A673 (cell line): ENCODE results near the gene GRIN3B. TPM values are rescaled to one million over a fixed set of nuclear protein-coding genes. Genes with fewer than 3 reads are reported as not detected.

ENCODE experiments used
- BruUV-seq: library from RNA; stranded (reverse); fragments of 400-500 nt; replicated peaks from 2 replicates; lab custom pipeline; 2021; lab: Mats Ljungman, UMichigan
- CTCF ChIA-PET: fragments of 300-600 bp; sonication (Branson Sonifier 250); formaldehyde crosslinking; loops from one replicate; lab custom pipeline; 2022; ENCODE audit warnings: antibody characterized with exemption; lab: Charles Lee
- POLR2A ChIA-PET: fragments of 300-600 bp; sonication (Branson Sonifier 250); formaldehyde crosslinking; loops from one replicate; lab custom pipeline; 2022; ENCODE audit warnings: antibody characterized with exemption; ENCODE audit not compliant: low non-redundant PET; lab: Charles Lee
- DNase-seq: peaks from one replicate; pipeline ENCODE4 v3.0.0-alpha.2; 2015; ENCODE audit warnings: low spot score
- H3K27ac ChIP-seq: fragments of 200-600 bp; sonication (generic); 2 replicates; pipeline ENCODE4 v1.5.1; 2016; ENCODE audit warnings: mixed run types, low read depth, mild to moderate bottlenecking, mixed read lengths, antibody characterized with exemption, low read length; ENCODE audit not compliant: poor library complexity, severe bottlenecking
- H3K27me3 ChIP-seq: fragments of 200-600 bp; sonication (generic); replicated peaks from 2 replicates; pipeline ENCODE4 v1.6.1; 2017; ENCODE audit warnings: mixed run types, low read depth, mild to moderate bottlenecking, mixed read lengths, antibody characterized with exemption, low read length; ENCODE audit not compliant: insufficient read depth, poor library complexity
- H3K36me3 ChIP-seq: fragments of 200-600 bp; sonication (generic); 2 replicates; pipeline ENCODE4 v1.6.1; 2016; ENCODE audit warnings: mixed run types, mild to moderate bottlenecking, mixed read lengths, antibody characterized with exemption, low read length; ENCODE audit not compliant: insufficient read depth, poor library complexity, severe bottlenecking
- H3K4me1 ChIP-seq: fragments of 200-600 bp; sonication (generic); 2 replicates; pipeline ENCODE4 v1.6.1; 2017; ENCODE audit warnings: mixed run types, mild to moderate bottlenecking, mixed read lengths, antibody characterized with exemption, low read length; ENCODE audit not compliant: insufficient read depth, poor library complexity, severe bottlenecking
- H3K4me3 ChIP-seq: fragments of 200-600 bp; sonication (generic); 2 replicates; pipeline ENCODE4 v1.5.1; 2016; ENCODE audit warnings: low read depth, mixed run types, mild to moderate bottlenecking, mixed read lengths, low read length; ENCODE audit not compliant: poor library complexity, severe bottlenecking
- H3K9me3 ChIP-seq: fragments of 200-600 bp; sonication (generic); 2 replicates; pipeline ENCODE4 v1.6.1; 2016; ENCODE audit warnings: mixed run types, low read depth, mild to moderate bottlenecking, mixed read lengths, antibody characterized with exemption, low read length; ENCODE audit not compliant: poor library complexity, severe bottlenecking
- CTCF ChIP-seq: fragments of 300-800, 200-600 bp; sonication (generic); conservative IDR thresholded peaks from 2 replicates; pipeline ENCODE4 v1.5.1; 2017; ENCODE audit warnings: low read depth, mild to moderate bottlenecking, antibody characterized with exemption, low read length, moderate library complexity, mixed read lengths
- EZH2 ChIP-seq: fragments of 200-600 bp; sonication (generic); IDR thresholded peaks from 2 replicates; pipeline ENCODE4 v1.6.1; 2017; ENCODE audit warnings: borderline replicate concordance, low read depth, mild to moderate bottlenecking, mixed read lengths, antibody characterized with exemption, low read length; ENCODE audit not compliant: poor library complexity, severe bottlenecking
- intact Hi-C: fragments of 100-400 bp; cut with micrococcal nuclease; formaldehyde crosslinking; loops from one replicate; pipeline ENCODE4 v1.10.0; 2022; ENCODE audit not compliant: unreplicated experiment
- total RNA-seq: library from RNA; stranded (reverse); gene quantifications from 2 replicates; pipeline ENCODE4 v1.2.3, GENCODE V29; 2021

The GRIN3B gene
- total RNA-seq, 1 experiment from 2014 or later: not detected

- H3K27me3 ChIP-seq: no peaks in the 10 kb centered on the region
- ChIA-PET POLR2A (no interaction called here), CTCF (no interaction called here)
- no peaks in the 10 kb centered on the region for H3K4me1 ChIP-seq
- intact Hi-C loops: no loop called here
- TF ChIP-seq CTCF (no peak), EZH2 (no peak)
- H3K9me3 ChIP-seq: peaks cover 15% of the 10 kb centered on the region
- no peak for DNase-seq
- H3K27ac ChIP-seq: no peak overlapping the region
- no TSS peak for BruUV-seq
- no peak overlapping the region for H3K4me3 ChIP-seq
- no peaks in the 10 kb centered on the region for H3K36me3 ChIP-seq
Measured at GRCh38 chr19:1058112-1058511, 57.9 kb downstream of the GRIN3B start.

Other genes with a start within 250 kb of the GRIN3B start
- gene MISP, start 249.3 kb upstream of the GRIN3B start, total RNA-seq: 0.11 TPM in 1 of 2 replicates, not detected in the other
- gene PTBP1, start 203.0 kb upstream of the GRIN3B start, total RNA-seq: 713 and 800 TPM in 2 replicates
- 13.3 and 20.1 TPM in 2 replicates for gene PLPPR3, start 178.5 kb upstream of the GRIN3B start, total RNA-seq
- gene AZU1, start 172.6 kb upstream of the GRIN3B start, total RNA-seq: not detected in 2 replicates
- gene PRTN3, start 159.4 kb upstream of the GRIN3B start, total RNA-seq: not detected in 2 replicates
- gene ELANE, start 148.1 kb upstream of the GRIN3B start, total RNA-seq: not detected in 2 replicates
- gene CFD, start 140.8 kb upstream of the GRIN3B start, total RNA-seq: 1.1 and 1.4 TPM in 2 replicates
- gene MED16, start 107.2 kb upstream of the GRIN3B start, total RNA-seq: 83.0 and 86.3 TPM in 2 replicates
- not detected in 2 replicates for gene RNU6-9, start 106.9 kb upstream of the GRIN3B start, total RNA-seq
- gene R3HDM4, start 87.2 kb upstream of the GRIN3B start, total RNA-seq: 39.3 and 45.5 TPM in 2 replicates
- 0.20 TPM in 1 of 2 replicates, not detected in the other for gene KISS1R, start 83.1 kb upstream of the GRIN3B start, total RNA-seq
- 19.6 and 26.3 TPM in 2 replicates for gene ARID3A, start 74.4 kb upstream of the GRIN3B start, total RNA-seq
- 109 and 116 TPM in 2 replicates for gene WDR18, start 16.1 kb upstream of the GRIN3B start, total RNA-seq
- 151 and 170 TPM in 2 replicates for gene TMEM259, start 20.7 kb downstream of the GRIN3B start, total RNA-seq
- gene RNU6-2, start 21.1 kb downstream of the GRIN3B start, total RNA-seq: not detected in 2 replicates
- 112 and 146 TPM in 2 replicates for gene CNN2, start 26.2 kb downstream of the GRIN3B start, total RNA-seq
- gene ABCA7, start 39.7 kb downstream of the GRIN3B start, total RNA-seq: 12.0 and 21.2 TPM in 2 replicates
- 3.2 and 3.4 TPM in 2 replicates for gene ARHGAP45, start 66.7 kb downstream of the GRIN3B start, total RNA-seq
- 342 and 343 TPM in 2 replicates for gene POLR2E, start 95.0 kb downstream of the GRIN3B start, total RNA-seq
- gene GPX4, start 103.6 kb downstream of the GRIN3B start, total RNA-seq: 368 and 435 TPM in 2 replicates
- 46.9 and 51.8 TPM in 2 replicates for gene SBNO2, start 173.8 kb downstream of the GRIN3B start, total RNA-seq
- gene STK11, start 205.4 kb downstream of the GRIN3B start, total RNA-seq: 64.9 and 73.2 TPM in 2 replicates
- 13.3 and 15.0 TPM in 2 replicates for gene CBARP, start 237.6 kb downstream of the GRIN3B start, total RNA-seq
- 237 and 250 TPM in 2 replicates for gene ATP5F1D, start 241.3 kb downstream of the GRIN3B start, total RNA-seq
- 156 and 169 TPM in 2 replicates for gene MIDN, start 248.2 kb downstream of the GRIN3B start, total RNA-seq